ENCODE results near the gene AXL.
"Not testable (repeated sequence)": the region's sequence is repeated elsewhere in the genome, so short reads cannot be mapped to it uniquely, and the experiment has no call there.

The AXL gene

GRCh38 chr19:41194157-41194552, 24.9 kb upstream of the AXL start:
- peaks cover 23% of the 10 kb centered on the region for H3K4me1 Mint-ChIP-seq
- no peak for DNase-seq
- H3K4me3 Mint-ChIP-seq, result no peak overlapping the region
- H3K27ac Mint-ChIP-seq, result no peak overlapping the region
- H3K9me3 Mint-ChIP-seq, result no peaks in the 10 kb centered on the region
- CTCF ChIA-PET, result interaction anchor here (0.7 to 1.6 kb wide), 4 partner anchors 8 to 115 kb away, joined by 3 to 7 read pairs (median 3); no protein-coding TSS in a partner anchor
- peaks cover 78% of the 10 kb centered on the region for H3K27me3 Mint-ChIP-seq
- H3K36me3 Mint-ChIP-seq, result no peaks in the 10 kb centered on the region

GRCh38 chr19:41195675-41196497, 23.1 kb upstream of the AXL start:
- no peak for DNase-seq
- H3K4me3 Mint-ChIP-seq, result no peak overlapping the region
- CTCF ChIA-PET, result no interaction called here

GRCh38 chr19:41198559-41198958, 20.5 kb upstream of the AXL start:
- H3K36me3 Mint-ChIP-seq, result no peaks in the 10 kb centered on the region
- peaks cover 10% of the 10 kb centered on the region for H3K4me1 Mint-ChIP-seq
- H3K4me3 Mint-ChIP-seq, result no peak overlapping the region
- no peak overlapping the region for H3K27ac Mint-ChIP-seq
- CTCF ChIA-PET, result no interaction called here
- peaks cover 47% of the 10 kb centered on the region for H3K27me3 Mint-ChIP-seq
- no peaks in the 10 kb centered on the region for H3K9me3 Mint-ChIP-seq
- no peak for DNase-seq

More at GRCh38 chr19:41195675-41196497, 23.1 kb upstream of the AXL start:
- H3K27ac Mint-ChIP-seq, result no peak overlapping the region
- H3K4me1 Mint-ChIP-seq, result peaks cover 23% of the 10 kb centered on the region
- H3K27me3 Mint-ChIP-seq, result peaks cover 71% of the 10 kb centered on the region
- no peaks in the 10 kb centered on the region for H3K36me3 Mint-ChIP-seq
- H3K9me3 Mint-ChIP-seq, result no peaks in the 10 kb centered on the region

GRCh38 chr19:41203371-41203770, 15.7 kb upstream of the AXL start:
- Mint-ChIP-seq H3K4me3 (no peak overlapping the region), H3K4me1 (peaks cover 13% of the 10 kb centered on the region), H3K9me3 (no peaks in the 10 kb centered on the region), H3K27me3 (peaks cover 41% of the 10 kb centered on the region), H3K27ac (no peak overlapping the region), H3K36me3 (no peaks in the 10 kb centered on the region)
- DNase-seq, result no peak
- CTCF ChIA-PET, result interaction anchor here (0.6 to 7.7 kb wide), 11 partner anchors 28 to 394 kb away, joined by 3 to 92 read pairs (median 4); partner anchors contain the start of gene HNRNPUL1

- H3K9me3 Mint-ChIP-seq, H3K36me3 Mint-ChIP-seq, H3K4me3 Mint-ChIP-seq, H3K27ac Mint-ChIP-seq: not testable (repeated sequence)
- CTCF ChIA-PET, result interaction anchor here (0.7 to 7.7 kb wide), 15 partner anchors 10 to 541 kb away, joined by 3 to 92 read pairs (median 3); partner anchors contain the start of gene HNRNPUL1
- Mint-ChIP-seq H3K4me1 (peaks cover 13% of the 10 kb centered on the region), H3K27me3 (peaks cover 31% of the 10 kb centered on the region)
- peak; percentile 90 for DNase-seq
Measured at GRCh38 chr19:41204338-41204737, 14.7 kb upstream of the AXL start.

GRCh38 chr19:41205995-41206394, 13.0 kb upstream of the AXL start:
- Mint-ChIP-seq H3K36me3 (no peaks in the 10 kb centered on the region), H3K27me3 (peaks cover 29% of the 10 kb centered on the region), H3K4me1 (peaks cover 13% of the 10 kb centered on the region), H3K4me3 (no peak overlapping the region), H3K9me3 (no peaks in the 10 kb centered on the region), H3K27ac (no peak overlapping the region)
- CTCF ChIA-PET, result interaction anchor here (7.7 kb wide), 1 partner anchor 56 kb away, joined by 92 read pairs; the partner anchor contains the start of gene HNRNPUL1
- DNase-seq, result peak; percentile 29

- Mint-ChIP-seq H3K9me3 (no peaks in the 10 kb centered on the region), H3K27ac (no peak overlapping the region), H3K4me1 (peaks cover 13% of the 10 kb centered on the region), H3K4me3 (no peak overlapping the region), H3K27me3 (peaks cover 29% of the 10 kb centered on the region), H3K36me3 (no peaks in the 10 kb centered on the region)
- DNase-seq, result no peak
- CTCF ChIA-PET, result interaction anchor here (7.7 kb wide), 1 partner anchor 55 kb away, joined by 92 read pairs; the partner anchor contains the start of gene HNRNPUL1
Measured at GRCh38 chr19:41206456-41206855, 12.6 kb upstream of the AXL start.

GRCh38 chr19:41206926-41207750, 11.9 kb upstream of the AXL start:
- Mint-ChIP-seq H3K4me3 (no peak overlapping the region), H3K36me3 (no peaks in the 10 kb centered on the region), H3K9me3 (no peaks in the 10 kb centered on the region), H3K4me1 (peaks cover 13% of the 10 kb centered on the region), H3K27ac (no peak overlapping the region), H3K27me3 (peaks cover 29% of the 10 kb centered on the region)
- CTCF ChIA-PET, result interaction anchor here (1.1 to 7.7 kb wide), 3 partner anchors 54 to 102 kb away, joined by 3 to 92 read pairs (median 3); partner anchors contain the start of gene HNRNPUL1
- DNase-seq, result no peak

GRCh38 chr19:41214161-41214560, 4.9 kb upstream of the AXL start:
- CTCF ChIA-PET, result no interaction called here
- H3K36me3 Mint-ChIP-seq, result no peaks in the 10 kb centered on the region
- H3K4me1 Mint-ChIP-seq, result no peaks in the 10 kb centered on the region
- no peak overlapping the region for H3K4me3 Mint-ChIP-seq
- H3K27ac Mint-ChIP-seq, result no peak overlapping the region
- peaks cover 36% of the 10 kb centered on the region for H3K27me3 Mint-ChIP-seq
- H3K9me3 Mint-ChIP-seq, result no peaks in the 10 kb centered on the region
- no peak for DNase-seq

GRCh38 chr19:41217741-41218140, 1.3 kb upstream of the AXL start:
- no peak for DNase-seq
- H3K4me3 Mint-ChIP-seq, result no peak overlapping the region
- no peaks in the 10 kb centered on the region for H3K36me3 Mint-ChIP-seq
- H3K9me3 Mint-ChIP-seq, result no peaks in the 10 kb centered on the region
- H3K27ac Mint-ChIP-seq, result no peak overlapping the region
- H3K4me1 Mint-ChIP-seq, result no peaks in the 10 kb centered on the region
- H3K27me3 Mint-ChIP-seq, result peaks cover 68% of the 10 kb centered on the region
- CTCF ChIA-PET, result no interaction called here

GRCh38 chr19:41218249-41218614, 791 bp upstream of the AXL start:
- H3K27me3 Mint-ChIP-seq, result peaks cover 73% of the 10 kb centered on the region
- no peak overlapping the region for H3K4me3 Mint-ChIP-seq

GRCh38 chr19:41219924-41220567, 1.0 kb downstream of the AXL start:
- H3K4me3 Mint-ChIP-seq, result no peak overlapping the region
- no peaks in the 10 kb centered on the region for H3K36me3 Mint-ChIP-seq
- no peaks in the 10 kb centered on the region for H3K4me1 Mint-ChIP-seq
- no peaks in the 10 kb centered on the region for H3K9me3 Mint-ChIP-seq
- no peak for DNase-seq
- no peak overlapping the region for H3K27ac Mint-ChIP-seq
- H3K27me3 Mint-ChIP-seq, result peaks cover 89% of the 10 kb centered on the region
- CTCF ChIA-PET, result no interaction called here

More at GRCh38 chr19:41218249-41218614, 791 bp upstream of the AXL start:
- no peaks in the 10 kb centered on the region for H3K36me3 Mint-ChIP-seq
- no peaks in the 10 kb centered on the region for H3K9me3 Mint-ChIP-seq
- H3K27ac Mint-ChIP-seq, result no peak overlapping the region
- H3K4me1 Mint-ChIP-seq, result no peaks in the 10 kb centered on the region
- DNase-seq, result no peak
- CTCF ChIA-PET, result no interaction called here

- peaks cover 94% of the 10 kb centered on the region for H3K27me3 Mint-ChIP-seq
Measured at GRCh38 chr19:41220811-41221210, 1.8 kb downstream of the AXL start.

More at GRCh38 chr19:41220811-41221210, 1.8 kb downstream of the AXL start:
- no peak overlapping the region for H3K27ac Mint-ChIP-seq
- H3K9me3 Mint-ChIP-seq, result no peaks in the 10 kb centered on the region
- DNase-seq, result no peak
- peaks cover 6% of the 10 kb centered on the region for H3K4me1 Mint-ChIP-seq
- CTCF ChIA-PET, result no interaction called here
- H3K4me3 Mint-ChIP-seq, result no peak overlapping the region
- no peaks in the 10 kb centered on the region for H3K36me3 Mint-ChIP-seq
